GM18861 (cell line): ENCODE data around the gene CLEC19A.

Experiments used
- ATAC-seq: cut with Tn5 transposase; IDR thresholded peaks from one replicate; pipeline ENCODE4 v1.9.1; 2021; ENCODE audit not compliant: unreplicated experiment

The CLEC19A gene

DNA sequence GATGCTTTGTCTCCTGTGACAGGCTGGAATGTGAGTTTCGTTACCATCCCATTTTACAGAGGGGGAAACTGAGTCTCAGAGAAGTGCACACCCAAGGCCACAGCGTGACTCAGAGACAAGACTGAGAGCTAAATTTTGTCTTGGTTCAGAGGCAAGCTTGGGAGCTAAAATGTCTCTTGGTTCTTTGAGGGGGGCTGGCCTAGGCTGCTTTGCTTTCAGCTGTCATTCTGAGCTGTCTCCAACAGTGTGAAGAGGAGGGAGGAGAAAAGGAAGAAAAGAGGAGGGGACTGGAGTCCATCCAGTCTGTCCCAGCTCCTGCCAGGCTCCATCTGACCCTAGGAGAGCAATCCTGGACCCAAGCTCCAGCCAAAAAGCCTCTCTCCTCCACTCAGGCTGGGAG is at the start of gene CLEC19A:
TSS of gene CLEC19A (plus strand) at position 301 of the 400 bp plus-strand sequence. CDS start 121 bp downstream, outside the sequence.
- no peak for ATAC-seq

DNA sequence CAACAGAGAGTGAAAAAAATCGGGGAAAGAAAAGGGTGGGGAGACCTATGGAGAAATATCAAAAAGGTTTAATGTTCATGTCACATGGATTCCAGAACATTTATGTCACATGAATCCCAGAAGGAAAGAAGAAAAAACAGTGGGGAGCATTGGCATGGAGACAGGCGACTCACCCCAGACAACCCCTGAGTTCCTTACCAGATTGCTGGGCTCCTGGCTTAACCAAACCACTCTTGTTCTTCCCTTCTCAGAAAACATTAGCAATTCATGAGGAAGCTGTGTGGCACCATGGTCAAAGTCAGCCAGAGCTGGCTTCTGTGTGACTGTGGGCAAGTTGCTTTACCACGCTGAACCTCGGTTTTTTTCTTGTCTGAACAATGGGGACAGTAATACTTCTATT is 49.6 kb upstream of the CLEC19A start:
- no peak for ATAC-seq

DNA sequence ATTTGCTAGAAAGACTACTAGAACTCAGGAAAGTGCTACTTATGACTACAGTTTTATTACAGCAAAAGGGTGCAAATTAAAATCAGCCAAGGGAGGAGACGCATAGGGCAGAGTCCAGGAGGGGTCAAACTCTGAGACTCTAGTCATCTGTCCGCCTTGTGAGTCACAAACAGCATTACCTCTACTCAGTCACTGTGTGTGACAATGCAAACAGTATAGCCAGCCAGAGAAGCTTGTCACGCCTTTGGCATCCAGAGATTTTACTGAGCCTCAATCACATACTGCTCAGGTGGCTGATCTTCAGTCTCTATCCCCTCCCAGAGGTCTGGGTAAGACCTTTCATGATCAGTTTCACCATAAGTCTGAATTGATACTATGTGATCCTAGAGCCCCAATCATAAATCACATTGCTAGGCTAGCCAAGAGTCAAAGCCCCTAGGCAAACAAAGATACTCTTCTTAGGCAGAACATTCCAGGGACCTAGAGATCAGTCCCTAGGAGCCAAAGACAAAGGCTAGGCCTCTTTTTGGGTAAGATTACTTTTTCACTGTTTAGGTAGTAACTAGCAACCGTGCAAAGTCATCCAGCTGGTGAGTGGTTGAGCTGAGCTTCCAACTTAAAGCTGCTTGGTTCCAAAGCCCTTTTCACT is 48.8 kb upstream of the CLEC19A start:
- ATAC-seq, result no peak

DNA sequence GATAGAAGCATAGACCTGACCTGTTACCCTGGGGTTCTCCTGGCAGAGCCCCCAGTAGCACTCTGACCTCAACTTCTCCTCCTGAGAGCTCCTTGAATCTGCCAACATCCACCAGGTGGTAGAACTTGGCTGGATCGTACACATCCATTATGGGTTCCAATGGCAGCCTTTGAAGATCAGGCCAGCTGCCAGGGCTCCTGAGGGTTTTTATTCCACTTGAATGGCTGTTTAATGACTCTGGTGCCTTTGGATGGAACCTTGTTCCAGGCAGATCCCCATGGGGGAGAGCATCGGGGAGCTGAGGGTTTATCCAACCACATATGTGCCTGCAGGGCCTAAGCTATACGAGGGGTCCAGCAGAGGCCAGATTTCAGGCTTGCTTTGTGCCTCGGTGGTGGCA is 47.1 kb upstream of the CLEC19A start:
- no peak for ATAC-seq

DNA sequence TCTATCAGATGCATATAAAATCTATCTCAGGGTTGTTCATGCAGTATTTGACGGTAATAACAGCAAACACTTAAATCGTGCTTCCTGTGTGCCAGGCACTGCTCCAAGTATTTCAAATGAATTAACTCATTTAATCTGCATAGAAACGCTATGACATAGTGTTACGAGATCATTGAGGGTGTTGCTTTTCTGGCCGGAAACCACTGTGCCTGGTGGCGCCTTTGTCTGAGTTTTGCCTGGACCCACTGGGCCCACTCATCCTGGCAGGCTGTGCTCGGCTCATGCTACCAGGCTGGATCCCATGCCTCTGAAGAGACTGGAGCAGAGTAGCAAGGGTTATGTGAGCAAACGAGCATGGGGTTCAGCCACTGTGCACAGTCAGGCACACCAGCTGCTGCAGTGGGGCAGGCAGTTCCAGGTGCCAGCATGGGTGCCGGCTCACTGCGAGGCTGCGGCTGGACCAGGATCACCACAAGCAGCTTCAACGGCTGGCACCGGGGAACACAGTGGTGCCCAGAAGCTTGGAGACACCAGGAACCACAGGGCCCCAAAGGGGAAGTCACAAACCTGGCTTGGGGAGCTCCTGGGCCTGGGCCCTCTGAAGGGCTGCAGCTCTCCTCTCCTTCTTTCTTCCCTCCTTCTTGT is 45.9 kb upstream of the CLEC19A start:
- no peak for ATAC-seq

DNA sequence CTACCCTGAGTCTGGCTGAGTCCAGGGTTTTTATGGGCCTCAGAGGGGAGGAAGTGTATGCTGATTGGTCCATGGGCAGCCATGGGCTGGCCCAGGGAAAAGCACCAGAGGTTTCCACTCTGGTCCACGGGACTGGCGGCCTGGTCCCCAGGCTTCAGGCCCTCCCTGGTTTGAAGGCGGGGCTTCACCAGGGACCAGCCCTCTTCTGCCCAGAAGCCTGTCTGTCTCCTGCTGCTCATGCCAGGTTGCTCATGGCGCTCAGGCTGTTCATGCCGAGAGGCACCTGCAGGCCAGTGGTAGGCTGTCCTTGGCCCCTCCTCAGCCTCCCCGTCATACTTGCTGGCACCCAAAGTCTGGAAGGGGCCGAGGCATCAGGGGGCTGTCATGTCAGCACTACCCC is 45.0 kb upstream of the CLEC19A start:
- ATAC-seq, result no peak

DNA sequence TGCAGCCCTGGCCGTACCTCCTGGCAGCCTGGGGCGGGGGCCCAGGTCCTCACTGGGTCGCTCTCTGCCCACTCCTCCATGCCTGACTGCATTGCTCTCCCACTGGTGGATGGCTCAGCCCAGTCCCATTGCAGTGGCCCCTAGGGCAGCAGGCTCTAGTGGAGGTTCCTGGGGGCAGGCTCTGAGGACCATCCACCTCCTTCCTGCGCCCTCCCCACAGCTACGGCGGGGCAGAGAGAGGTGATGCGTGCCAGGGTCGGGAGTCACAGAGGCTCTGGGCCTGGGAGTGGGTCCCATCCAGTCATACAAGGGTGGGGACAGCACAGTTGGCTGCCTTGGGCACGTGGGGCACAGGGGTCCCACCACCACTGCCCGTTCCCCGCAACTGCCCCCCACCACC is 44.0 kb upstream of the CLEC19A start:
- ATAC-seq, result no peak

DNA sequence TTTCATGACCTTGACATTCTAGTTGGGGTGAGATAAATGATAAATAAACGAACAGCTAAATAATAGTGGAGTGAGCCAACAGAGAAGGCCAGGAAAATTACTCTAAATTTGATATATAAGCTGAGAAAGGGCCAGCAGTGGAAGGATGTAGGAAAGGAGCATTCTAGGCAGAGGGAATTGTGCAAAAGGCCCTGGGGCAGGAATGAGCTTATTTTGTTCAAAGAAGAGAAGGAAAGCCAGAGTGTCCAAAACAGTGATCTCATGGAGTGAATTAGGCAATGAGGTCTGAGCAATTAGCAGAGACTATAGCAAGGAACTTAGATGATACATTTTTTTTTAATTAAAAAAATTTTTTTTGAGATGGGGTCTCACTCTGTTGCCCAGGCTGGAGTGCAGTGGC is 43.3 kb upstream of the CLEC19A start:
- no peak for ATAC-seq

DNA sequence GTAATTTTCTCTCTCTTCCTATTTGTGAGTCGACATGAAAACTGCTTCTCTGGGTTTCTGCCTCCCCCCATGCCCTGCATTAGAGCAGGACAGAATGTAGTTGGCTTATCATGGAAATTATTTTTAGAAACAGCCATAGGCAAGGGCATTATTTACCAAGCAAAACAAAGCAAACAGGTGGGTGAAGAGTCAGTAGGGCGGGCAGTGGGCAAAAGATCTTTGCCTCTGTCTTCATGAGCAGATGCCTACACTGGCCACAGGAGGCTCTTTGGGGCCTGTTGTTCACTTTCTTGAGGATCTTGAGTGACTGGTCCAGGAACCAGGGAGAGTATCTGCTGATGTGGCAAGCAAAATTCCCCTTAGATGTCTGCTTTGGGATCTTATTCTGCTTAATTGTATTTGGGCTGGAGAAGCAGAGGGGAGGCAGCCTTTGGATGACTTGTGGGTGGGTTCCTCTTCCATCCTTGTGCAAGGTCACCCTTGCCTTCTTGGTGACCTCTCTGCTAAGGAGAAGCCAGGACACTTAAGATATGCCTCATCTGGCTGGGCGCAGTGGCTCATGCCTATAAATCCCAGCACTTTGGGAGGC is 42.5 kb upstream of the CLEC19A start:
- ATAC-seq, result no peak

DNA sequence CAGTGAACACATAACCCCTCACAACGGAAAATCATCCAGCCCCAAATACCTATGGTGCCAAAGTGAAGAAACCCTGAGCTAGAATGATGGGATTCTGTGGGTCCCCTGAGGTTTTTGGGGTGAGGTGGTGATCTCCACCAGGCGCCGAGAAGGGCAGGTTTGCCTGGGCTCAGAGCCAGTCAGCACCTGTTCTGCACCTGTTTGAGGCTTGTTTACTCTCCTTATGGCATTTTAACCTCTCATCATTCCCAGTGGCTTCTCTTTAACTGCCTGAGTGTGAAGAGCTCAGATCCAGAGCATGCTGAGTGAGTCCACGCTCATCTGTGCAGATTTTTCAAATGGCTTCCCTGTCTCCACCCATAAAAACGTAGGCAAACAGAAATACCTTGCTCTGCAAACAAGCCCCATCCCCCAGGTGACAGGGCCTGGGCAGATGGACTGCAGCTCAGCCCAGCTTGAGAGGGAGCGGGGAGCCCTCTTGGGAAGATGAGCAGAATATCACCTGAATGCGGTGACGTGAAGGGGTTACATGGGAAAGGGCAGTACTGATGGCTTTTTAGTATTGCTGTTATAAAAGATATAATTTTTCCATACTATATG is 40.1 kb upstream of the CLEC19A start:
- ATAC-seq, result no peak

DNA sequence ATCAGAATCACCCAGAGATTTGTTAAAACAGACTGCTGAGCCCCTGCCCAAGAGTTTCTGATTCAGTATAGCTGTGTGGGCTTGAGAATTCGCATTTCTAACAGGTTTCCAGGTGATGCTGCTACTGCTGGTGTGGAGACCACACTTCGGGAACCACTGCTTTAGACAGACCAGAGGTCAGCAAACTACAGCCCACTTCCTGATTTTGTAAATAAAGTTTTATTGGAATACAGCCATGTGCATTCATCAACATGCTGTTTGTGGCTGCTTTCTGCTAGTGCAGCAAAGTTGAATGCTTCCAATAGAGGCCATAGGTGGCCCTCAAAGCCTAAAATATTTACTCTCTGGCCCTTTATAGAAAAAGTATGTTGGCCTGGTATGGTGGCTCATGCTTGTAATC is 32.6 kb upstream of the CLEC19A start:
- no peak for ATAC-seq

DNA sequence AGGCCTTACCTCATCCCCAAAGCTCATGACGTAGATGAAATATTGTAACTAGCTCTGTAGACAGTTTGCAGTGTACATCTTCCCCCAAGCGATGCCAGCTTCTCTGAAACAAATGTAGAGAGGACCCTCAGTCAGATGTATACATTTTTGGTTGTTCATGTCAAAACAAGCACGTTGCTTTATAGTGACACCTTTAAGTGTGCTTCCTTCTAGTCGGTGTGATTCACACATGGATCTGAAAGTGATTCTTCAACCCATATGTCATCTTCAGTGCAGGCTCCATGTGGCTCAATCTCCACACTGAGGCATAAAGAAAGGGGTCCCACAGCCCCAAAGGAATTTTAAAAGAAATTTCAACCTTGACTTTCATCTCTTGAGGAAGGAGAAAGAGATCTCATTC is 30.9 kb upstream of the CLEC19A start:
- ATAC-seq, result no peak

DNA sequence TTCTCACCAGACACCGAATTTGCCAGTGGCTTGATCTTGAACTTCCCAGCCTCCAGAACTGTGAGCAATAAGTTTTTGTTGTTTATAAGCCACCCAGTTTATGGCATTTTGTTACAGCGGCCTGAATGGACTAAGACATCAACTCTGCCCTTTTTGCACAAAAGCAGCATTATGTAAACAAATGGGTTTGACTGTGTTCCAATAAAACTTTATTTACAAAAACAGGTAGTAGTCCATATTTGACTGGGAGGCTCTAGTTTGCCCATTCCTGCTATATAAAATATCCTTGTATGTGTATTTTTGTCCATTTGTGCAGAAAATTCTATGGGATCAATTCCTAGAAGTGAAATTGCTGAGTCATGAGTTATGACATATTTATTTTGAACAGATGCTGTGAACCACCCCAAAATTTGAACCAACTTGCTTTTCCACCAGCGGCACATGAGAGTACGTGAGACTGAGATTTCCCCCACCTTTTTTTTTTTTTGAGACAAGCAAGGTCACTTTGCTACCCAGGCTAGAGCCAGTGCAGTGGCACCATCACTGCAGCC is 21.3 kb upstream of the CLEC19A start:
- ATAC-seq, result no peak

DNA sequence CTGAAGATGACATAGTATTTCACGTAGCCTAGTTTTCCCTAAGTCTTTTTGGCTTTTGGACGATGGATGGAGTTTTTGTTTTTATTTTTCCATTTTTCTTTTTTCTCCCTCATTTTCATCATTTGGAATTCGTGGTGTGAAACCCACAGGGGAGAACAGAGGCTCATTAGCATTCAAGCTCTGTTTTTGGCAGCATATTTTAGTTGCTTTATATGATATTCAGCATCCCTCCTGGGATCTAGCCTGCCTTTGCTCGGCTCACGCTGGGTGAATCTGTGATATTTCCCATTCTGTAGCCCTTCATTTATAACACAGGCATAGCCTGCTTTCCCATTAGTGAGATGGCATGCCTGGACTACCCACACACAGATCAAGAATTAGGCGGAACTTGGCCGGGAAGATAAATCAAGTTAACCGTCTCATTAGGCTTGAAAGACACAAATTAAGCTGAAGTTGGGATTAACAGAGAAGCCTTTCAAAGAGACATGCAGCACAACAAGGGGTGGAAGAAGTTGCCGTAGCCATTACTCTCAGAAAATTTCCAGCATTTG is 20.1 kb upstream of the CLEC19A start:
- ATAC-seq, result no peak

DNA sequence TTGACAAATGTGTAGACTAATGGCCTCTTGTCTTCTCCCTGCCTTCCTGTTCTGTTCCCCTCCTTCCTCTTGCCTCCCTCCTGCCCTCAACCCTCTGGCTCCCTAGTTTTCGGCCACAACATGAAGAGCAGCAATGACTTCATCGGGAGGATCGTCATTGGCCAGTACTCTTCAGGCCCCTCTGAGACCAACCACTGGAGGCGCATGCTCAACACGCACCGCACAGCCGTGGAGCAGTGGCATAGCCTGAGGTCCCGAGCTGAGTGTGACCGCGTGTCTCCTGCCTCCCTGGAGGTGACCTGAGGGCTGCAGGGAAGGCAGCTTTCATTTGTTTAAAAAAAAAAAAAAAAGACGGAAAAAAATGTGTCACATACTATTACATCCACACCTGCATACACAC is 18.8 kb upstream of the CLEC19A start:
- ATAC-seq, result no peak

DNA sequence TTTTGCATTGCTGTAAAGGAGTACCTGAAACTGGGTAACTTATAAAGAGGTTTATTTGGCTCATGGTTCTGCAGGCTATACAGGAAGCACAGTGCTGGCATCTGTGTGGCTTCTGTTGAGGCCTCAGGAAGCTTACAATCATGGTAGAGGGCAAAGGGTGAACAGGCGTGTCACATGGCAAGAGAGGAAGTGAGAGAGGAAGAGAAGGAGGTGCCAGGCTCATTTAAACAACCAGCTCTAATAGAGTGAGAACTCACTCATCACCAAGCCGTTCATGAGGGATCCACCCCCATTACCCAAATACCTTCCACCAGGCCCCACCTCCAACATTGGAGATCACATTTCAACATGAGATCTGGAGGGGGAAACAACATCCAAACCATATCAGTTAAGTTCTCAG is 16.4 kb upstream of the CLEC19A start:
- ATAC-seq, result no peak

DNA sequence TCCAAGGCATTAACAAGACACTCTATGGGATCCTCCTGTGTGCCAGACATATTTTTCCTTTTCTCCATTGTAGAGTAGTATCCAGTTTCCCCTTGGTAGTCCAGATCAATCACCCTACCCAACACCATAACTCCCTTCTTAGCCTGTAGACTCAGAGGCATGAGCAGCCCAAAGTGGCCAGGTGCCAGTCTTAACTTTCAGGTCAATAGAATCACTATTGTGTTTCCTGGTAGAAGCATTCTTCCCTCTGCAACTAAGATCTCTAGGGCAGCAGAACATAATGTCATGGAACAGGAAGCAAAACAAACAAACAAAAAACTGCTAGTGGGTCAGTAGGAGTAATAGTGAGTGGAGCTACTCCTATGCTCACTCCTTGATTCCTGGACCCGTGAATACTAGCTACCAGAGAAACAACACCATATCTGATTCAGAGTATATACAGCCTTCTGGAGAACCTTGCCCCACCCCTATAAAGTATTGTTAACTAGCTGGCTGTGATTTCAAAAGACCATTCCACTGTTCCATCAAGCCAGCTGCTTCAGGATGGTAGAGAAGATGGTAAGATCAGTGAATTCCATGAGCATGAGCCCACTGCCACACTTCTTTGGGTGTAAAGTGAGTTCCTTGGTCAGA is 11.2 kb upstream of the CLEC19A start:
- no peak for ATAC-seq

DNA sequence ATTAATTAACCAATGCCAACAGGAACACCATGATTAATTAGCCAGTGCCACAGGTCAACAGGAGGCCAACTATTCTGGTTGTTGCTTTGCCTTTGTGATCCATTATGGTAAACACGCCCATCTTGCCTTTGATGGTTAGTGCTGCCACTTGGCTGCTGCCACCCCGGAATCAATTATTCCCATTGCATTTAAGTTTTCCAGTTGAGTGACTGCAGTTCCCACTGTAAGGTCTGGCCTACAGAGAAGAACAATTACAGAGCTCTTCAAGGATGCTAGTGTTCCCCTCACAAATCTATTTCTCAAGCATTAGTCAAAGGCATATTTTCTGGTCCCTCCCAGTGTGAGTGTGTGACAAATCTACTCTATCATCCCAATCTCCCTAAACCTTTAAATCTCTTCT is 7.1 kb upstream of the CLEC19A start:
- no peak for ATAC-seq

DNA sequence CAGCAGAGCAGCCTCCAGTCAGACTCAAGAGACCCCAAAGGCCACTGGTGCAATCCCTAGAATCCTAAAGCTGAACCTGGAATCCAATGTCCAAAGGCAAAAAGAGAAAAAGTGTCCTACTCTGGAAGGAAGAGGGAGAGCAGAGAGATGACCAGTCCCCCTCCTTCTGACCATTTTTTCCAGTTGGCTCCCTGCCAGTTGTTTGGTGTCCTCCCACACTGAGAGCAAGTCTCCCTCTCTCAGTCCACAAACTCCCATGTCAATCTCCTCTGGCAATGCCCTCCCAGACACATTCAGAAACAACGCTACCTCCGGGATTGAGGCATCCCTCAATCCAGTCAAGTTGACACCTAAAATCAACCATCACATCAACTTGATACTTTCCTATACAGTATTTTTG is 4.3 kb upstream of the CLEC19A start:
- no peak for ATAC-seq

DNA sequence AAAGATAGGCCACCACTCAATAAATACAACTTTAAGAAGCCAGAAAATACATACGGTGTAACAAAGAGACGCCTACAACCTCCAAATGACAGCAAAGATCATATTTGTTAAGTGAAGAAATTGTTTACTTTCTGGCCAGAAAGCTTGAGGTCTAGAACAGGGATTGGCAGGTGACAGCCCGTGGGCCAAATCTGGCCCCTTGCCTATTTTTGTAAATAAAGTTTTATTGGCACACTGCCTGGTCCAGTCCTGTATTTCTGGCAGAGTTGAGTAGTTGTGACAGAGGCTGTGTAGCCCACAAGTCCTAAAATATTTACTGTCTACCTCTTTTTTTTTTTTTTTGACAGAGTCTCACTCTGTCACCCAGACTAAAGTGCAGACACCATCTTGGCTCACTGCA is 3.4 kb upstream of the CLEC19A start:
- no peak for ATAC-seq

DNA sequence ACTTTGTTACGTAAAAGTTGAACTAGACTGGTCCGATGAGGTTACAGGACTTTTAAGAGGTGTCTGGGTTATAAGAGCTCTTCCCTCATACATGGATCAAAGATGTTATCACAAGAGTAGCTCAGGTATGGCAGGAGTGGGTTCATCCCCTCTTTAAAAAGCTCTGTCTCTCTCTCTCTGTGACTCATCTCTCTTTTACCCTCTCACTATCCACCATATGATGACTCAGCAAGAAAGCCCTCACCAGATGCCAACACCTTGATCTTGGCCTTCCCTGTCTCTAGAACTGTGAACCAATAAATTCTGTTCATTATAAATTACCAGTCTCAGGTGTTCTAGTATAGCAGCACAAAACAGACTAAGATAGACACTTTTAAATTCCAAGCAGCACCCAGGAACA is 1.9 kb upstream of the CLEC19A start:
- no peak for ATAC-seq
